HL-60 (cell line): ENCODE results near the gene NKPD1.

Source experiments
- DNase-seq, 2 experiments: peaks; one replicate each; pipeline ENCODE4 v3.0.0-alpha.2; 2010 to 2020; ENCODE audit warnings: low read depth in 1 of 2, low spot score in 1 of 2
- H3K27ac ChIP-seq: fragments of 250-450 bp; sonication (Bioruptor Pico); replicated peaks from 2 replicates; pipeline ENCODE4 v1.5.1; 2020; ENCODE audit warnings: mild to moderate bottlenecking, moderate library complexity
- H3K27me3 ChIP-seq: fragments of 250-450 bp; sonication (Bioruptor Pico); 2 replicates; pipeline ENCODE4 v1.5.1; 2021; ENCODE audit warnings: mild to moderate bottlenecking, moderate library complexity; ENCODE audit not compliant: insufficient read depth, poor library complexity, severe bottlenecking
- H3K4me3 ChIP-seq: replicated peaks from 2 replicates; pipeline ENCODE4 v1.5.1; 2011; ENCODE audit warnings: mild to moderate bottlenecking, control low read depth, low read length; ENCODE audit not compliant: insufficient read depth
- GABPA ChIP-seq: IDR thresholded peaks from 2 replicates; pipeline ENCODE4 v1.6.1; 2012; ENCODE audit warnings: low read depth
- POLR2AphosphoS5 ChIP-seq: IDR thresholded peaks from 2 replicates; pipeline ENCODE4 v1.6.1; 2012; ENCODE audit warnings: low read depth
- SPI1 ChIP-seq: IDR thresholded peaks from 2 replicates; pipeline ENCODE4 v1.6.1; 2012; ENCODE audit warnings: low read depth, mild to moderate bottlenecking, borderline replicate concordance
- TF ChIP-seq, protein P1 (sequence below): IDR thresholded peaks from one replicate; pipeline ENCODE4 v1.5.1; 2011; ENCODE audit warnings: low read length, control low read depth, inconsistent platforms; ENCODE audit not compliant: insufficient read depth
- TF ChIP-seq, protein P2 (sequence below): IDR thresholded peaks from 2 replicates; pipeline ENCODE4 v1.6.1; 2012; ENCODE audit warnings: low read depth; ENCODE audit not compliant: insufficient replicate concordance

Gene NKPD1

DNA sequence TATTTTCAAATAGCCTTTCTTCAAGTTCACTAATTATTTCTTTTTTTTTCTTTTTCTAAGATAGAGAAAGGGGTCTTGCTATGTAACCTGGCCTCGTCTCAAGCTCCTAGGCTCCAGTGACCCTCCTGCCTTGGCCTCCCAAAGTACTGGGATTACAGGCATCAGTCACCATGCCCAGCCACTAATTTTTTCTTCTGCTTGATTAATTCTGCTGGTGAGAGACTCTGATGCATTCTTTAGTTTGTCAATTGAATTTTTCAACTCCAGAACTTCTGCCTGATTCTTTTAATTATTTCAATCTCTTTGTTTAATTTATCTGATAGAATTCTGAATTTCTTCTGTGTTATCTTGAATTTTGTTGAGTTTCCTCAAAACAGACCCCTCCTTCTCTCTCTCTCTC, 29.2 kb upstream of the NKPD1 start:
- TF ChIP-seq GABPA, result no peak
- TF ChIP-seq, protein P1, sequence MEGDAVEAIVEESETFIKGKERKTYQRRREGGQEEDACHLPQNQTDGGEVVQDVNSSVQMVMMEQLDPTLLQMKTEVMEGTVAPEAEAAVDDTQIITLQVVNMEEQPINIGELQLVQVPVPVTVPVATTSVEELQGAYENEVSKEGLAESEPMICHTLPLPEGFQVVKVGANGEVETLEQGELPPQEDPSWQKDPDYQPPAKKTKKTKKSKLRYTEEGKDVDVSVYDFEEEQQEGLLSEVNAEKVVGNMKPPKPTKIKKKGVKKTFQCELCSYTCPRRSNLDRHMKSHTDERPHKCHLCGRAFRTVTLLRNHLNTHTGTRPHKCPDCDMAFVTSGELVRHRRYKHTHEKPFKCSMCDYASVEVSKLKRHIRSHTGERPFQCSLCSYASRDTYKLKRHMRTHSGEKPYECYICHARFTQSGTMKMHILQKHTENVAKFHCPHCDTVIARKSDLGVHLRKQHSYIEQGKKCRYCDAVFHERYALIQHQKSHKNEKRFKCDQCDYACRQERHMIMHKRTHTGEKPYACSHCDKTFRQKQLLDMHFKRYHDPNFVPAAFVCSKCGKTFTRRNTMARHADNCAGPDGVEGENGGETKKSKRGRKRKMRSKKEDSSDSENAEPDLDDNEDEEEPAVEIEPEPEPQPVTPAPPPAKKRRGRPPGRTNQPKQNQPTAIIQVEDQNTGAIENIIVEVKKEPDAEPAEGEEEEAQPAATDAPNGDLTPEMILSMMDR, result no peak
- Histone ChIP-seq H3K4me3 (no peak overlapping the region), H3K27me3 (no peaks in the 10 kb centered on the region)

DNA sequence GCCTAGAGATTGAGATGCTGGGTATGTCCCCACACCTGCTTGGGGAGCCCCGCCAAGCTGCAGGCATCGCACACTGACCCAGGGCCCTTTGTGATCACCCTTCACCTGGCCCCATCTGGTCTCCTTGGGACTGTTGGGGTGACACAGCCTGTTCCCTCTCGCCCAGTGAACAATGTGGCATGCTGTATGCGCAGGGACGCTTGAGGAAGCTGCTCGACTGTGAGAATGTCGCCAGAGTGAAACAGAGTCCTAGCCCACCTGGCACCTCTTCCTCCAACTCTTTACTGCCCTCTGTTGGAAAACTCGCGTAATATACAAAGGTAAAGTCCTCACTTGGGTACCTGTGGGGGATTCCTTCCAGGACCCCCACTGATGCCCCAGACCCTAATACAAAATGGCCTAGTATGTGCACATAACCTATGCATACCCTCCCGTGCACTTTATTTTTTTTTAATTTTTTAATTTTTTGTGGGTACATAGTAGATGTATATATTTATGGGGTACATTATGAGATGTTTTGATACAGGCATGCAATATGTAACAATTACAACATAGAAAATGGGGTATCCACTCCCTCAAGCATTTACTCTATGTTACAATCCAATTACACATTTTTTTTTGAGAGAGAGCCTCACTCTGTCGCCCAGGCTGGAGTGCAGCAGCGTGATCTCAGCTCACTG, 26.8 kb upstream of the NKPD1 start:
- peak in 1 of 2 experiments; percentile 32 for DNase-seq
- H3K27ac ChIP-seq, result no peak overlapping the region
- no peaks in the 10 kb centered on the region for H3K27me3 ChIP-seq
- H3K4me3 ChIP-seq, result no peak overlapping the region
- TF ChIP-seq, protein P1, result peak; percentile 39
- no peak for TF ChIP-seq SPI1
- TF ChIP-seq, protein P2, sequence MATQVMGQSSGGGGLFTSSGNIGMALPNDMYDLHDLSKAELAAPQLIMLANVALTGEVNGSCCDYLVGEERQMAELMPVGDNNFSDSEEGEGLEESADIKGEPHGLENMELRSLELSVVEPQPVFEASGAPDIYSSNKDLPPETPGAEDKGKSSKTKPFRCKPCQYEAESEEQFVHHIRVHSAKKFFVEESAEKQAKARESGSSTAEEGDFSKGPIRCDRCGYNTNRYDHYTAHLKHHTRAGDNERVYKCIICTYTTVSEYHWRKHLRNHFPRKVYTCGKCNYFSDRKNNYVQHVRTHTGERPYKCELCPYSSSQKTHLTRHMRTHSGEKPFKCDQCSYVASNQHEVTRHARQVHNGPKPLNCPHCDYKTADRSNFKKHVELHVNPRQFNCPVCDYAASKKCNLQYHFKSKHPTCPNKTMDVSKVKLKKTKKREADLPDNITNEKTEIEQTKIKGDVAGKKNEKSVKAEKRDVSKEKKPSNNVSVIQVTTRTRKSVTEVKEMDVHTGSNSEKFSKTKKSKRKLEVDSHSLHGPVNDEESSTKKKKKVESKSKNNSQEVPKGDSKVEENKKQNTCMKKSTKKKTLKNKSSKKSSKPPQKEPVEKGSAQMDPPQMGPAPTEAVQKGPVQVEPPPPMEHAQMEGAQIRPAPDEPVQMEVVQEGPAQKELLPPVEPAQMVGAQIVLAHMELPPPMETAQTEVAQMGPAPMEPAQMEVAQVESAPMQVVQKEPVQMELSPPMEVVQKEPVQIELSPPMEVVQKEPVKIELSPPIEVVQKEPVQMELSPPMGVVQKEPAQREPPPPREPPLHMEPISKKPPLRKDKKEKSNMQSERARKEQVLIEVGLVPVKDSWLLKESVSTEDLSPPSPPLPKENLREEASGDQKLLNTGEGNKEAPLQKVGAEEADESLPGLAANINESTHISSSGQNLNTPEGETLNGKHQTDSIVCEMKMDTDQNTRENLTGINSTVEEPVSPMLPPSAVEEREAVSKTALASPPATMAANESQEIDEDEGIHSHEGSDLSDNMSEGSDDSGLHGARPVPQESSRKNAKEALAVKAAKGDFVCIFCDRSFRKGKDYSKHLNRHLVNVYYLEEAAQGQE, result no peak

More for the DNA sequence above, 29.2 kb upstream of the NKPD1 start:
- no peak for DNase-seq
- H3K27ac ChIP-seq, result no peak overlapping the region

DNA sequence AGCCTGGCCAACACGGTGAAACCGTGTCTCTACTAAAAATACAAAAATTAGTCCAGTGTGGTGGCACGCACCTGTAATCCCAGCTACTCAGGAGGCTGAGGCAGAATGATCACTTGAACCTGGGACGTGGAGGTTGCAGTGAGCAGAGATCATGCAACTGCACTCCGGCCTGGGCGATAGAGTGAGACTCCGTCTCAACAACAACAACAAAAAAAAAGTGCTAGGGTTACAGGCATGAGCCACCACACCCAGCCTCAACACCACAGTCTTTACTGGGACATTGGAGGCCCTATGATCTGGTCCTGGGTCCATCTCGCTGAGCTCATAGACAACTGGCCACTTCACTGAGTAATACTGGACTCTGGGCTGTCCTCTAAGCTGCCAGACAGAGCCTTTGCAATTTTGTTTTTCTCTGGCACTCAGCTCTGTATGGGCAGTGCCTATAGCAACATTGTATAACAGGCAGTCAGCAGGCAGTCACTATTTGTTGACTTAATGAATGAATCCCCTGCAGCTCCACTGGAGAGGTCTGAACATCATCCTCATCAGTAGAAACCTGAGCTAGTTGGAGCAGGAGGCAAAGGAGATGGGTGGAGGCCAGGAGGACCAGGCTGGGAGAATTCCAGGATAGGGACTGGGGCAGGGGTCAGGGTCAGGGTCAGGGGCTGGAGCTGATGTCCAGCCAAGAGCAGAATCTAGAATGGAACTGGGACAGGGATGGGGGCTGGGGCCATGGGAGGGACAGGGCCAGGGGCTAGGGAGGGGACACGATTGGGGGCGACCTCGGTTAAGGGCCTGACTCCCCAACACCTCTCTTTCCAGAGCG, 25.9 kb upstream of the NKPD1 start:
- DNase-seq, result no peak
- no peaks in the 10 kb centered on the region for H3K27me3 ChIP-seq
- H3K27ac ChIP-seq, result no peak overlapping the region
- no peak overlapping the region for H3K4me3 ChIP-seq
- TF ChIP-seq POLR2AphosphoS5, result no peak
- no peak for TF ChIP-seq GABPA
- TF ChIP-seq, protein P2, result no peak
- TF ChIP-seq, protein P1, result no peak
- TF ChIP-seq SPI1, result no peak
